Measurements from ENCODE around the gene FBXW12. TPM values are rescaled to one million over a fixed set of nuclear protein-coding genes. Genes with fewer than 3 reads are reported as not detected.

The FBXW12 gene
- total RNA-seq, result 0.25 TPM in 1 of 2 replicates, not detected in the other

DNA sequence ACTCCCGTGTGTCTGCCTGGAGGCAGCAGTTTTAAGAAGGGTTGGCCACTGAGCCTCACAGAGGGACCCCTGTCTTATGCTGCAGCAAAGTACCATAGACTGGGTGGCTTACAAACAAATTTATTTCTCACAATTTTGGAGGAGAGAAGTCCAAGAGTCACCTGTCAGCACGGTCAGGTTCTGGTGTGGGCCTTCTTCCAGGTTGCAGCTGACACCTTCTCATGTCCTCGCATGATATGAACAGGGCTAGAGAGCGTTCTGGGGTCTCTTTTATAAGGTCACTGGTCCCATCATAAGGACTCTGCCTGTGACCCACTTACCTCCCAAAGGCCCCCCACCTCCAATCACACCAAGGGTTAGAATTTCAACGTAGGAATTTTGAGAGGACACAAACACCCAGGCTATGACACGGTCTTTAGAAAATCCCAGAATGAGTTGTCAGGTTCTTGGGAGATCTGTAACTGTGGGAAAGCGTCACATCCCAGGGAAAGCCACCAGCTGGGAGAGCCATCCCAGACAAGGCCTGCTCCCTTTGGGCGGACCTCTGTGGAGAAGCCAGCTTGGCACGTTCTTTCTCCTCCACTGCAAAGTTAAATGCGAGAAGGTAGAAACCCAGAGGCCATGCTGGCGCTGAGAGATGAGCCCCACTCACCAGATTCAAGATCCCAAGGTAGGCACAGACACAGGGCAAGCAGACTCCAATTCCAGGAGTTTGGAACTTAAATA, at the start of gene FBXW12:
Gene FBXW12 (plus strand): TSS at position 569 of the 726 bp plus-strand sequence. CDS start 549 bp downstream, outside the sequence.

GRCh38 chr3:48333346-48334245, 38.4 kb upstream of the FBXW12 start, which contains the start of gene SPINK8:
Gene SPINK8 (minus strand): TSS chr3:48333661. CDS start chr3:48328341, 5,320 bp downstream.

GRCh38 chr3:48429960-48430707, 58.1 kb downstream of the FBXW12 start, which contains the start of gene PLXNB1:
Gene PLXNB1 (minus strand): TSS chr3:48430086. CDS start chr3:48424611, 5,475 bp downstream.

GRCh38 chr3:48439820-48440589, 68.0 kb downstream of the FBXW12 start, which contains the start of the genes CCDC51 and TMA7:
Gene CCDC51 (minus strand): TSS chr3:48440119. CDS start chr3:48435128, 4,991 bp downstream.
Gene TMA7 (plus strand): TSS chr3:48440257. CDS start chr3:48440297, 40 bp downstream.

Other genes with a start within 250 kb of the FBXW12 start
- 7.9 and 24.8 TPM in 2 replicates for gene CDC25A, start 183.8 kb upstream of the FBXW12 start, total RNA-seq
- not detected in 2 replicates for gene CAMP, start 148.7 kb upstream of the FBXW12 start, total RNA-seq
- 2.6 and 3.3 TPM in 2 replicates for gene ZNF589, start 131.1 kb upstream of the FBXW12 start, total RNA-seq
- 27.2 and 28.9 TPM in 2 replicates for gene NME6, start 70.9 kb upstream of the FBXW12 start, total RNA-seq
- gene SPINK8, start 38.6 kb upstream of the FBXW12 start, total RNA-seq, result not detected in 2 replicates
- 55.9 and 190 TPM in 2 replicates for gene PLXNB1, start 57.9 kb downstream of the FBXW12 start, total RNA-seq
- 19.9 and 26.2 TPM in 2 replicates for gene CCDC51, start 67.9 kb downstream of the FBXW12 start, total RNA-seq
- gene TMA7, start 68.0 kb downstream of the FBXW12 start, total RNA-seq, result 77.1 and 221 TPM in 2 replicates
- gene ATRIP, start 74.5 kb downstream of the FBXW12 start, total RNA-seq, result 5.5 and 11.2 TPM in 2 replicates
- 190 and 243 TPM in 2 replicates for gene SHISA5, start 132.0 kb downstream of the FBXW12 start, total RNA-seq
- 7.1 and 7.5 TPM in 2 replicates for gene PFKFB4, start 184.6 kb downstream of the FBXW12 start, total RNA-seq
- gene UCN2, start 191.6 kb downstream of the FBXW12 start, total RNA-seq, result 8.4 and 9.9 TPM in 2 replicates
- gene COL7A1, start 223.1 kb downstream of the FBXW12 start, total RNA-seq, result 122 and 146 TPM in 2 replicates
- gene UQCRC1, start 237.4 kb downstream of the FBXW12 start, total RNA-seq, result 349 and 382 TPM in 2 replicates
- gene TMEM89, start 249.6 kb downstream of the FBXW12 start, total RNA-seq, result not detected in 2 replicates